HG03457 (cell line): ENCODE measurements around the gene TM4SF1.
"Not testable (repeated sequence)": the region's sequence is repeated elsewhere in the genome, so short reads cannot be mapped to it uniquely, and the experiment has no call there.

Source experiments
- ATAC-seq: cut with Tn5 transposase; IDR thresholded peaks from one replicate; pipeline ENCODE4 v1.9.1; 2021; ENCODE audit warnings: moderate number of reproducible peaks; ENCODE audit not compliant: unreplicated experiment

Gene TM4SF1

GRCh38 chr3:149352556-149352955, 24.9 kb downstream of the TM4SF1 start:
- peak; percentile 88 for ATAC-seq

- ATAC-seq, result no peak
Observed at GRCh38 chr3:149343951-149344350, 33.5 kb downstream of the TM4SF1 start.

GRCh38 chr3:149342413-149343380, 34.8 kb downstream of the TM4SF1 start:
- no peak for ATAC-seq

GRCh38 chr3:149340310-149340933, 37.0 kb downstream of the TM4SF1 start:
- ATAC-seq, result no peak

GRCh38 chr3:149339931-149340309, 37.5 kb downstream of the TM4SF1 start:
- ATAC-seq, result no peak

- ATAC-seq, result not testable (repeated sequence)
Observed at GRCh38 chr3:149337486-149337885, 40.0 kb downstream of the TM4SF1 start.

GRCh38 chr3:149336925-149337324, 40.5 kb downstream of the TM4SF1 start:
- no peak for ATAC-seq

- ATAC-seq, result no peak
Observed at GRCh38 chr3:149333176-149333859, 44.1 kb downstream of the TM4SF1 start, which contains the start of gene TM4SF18. Gene TM4SF18 (minus strand): TSS chr3:149333636. CDS start chr3:149333382, 254 bp downstream.

GRCh38 chr3:149332771-149333170, 44.7 kb downstream of the TM4SF1 start:
- ATAC-seq, result no peak

GRCh38 chr3:149332227-149332765, 45.2 kb downstream of the TM4SF1 start:
- ATAC-seq, result no peak

GRCh38 chr3:149331396-149331795, 46.1 kb downstream of the TM4SF1 start:
- ATAC-seq, result no peak

- ATAC-seq, result no peak
Observed at GRCh38 chr3:149330609-149331331, 46.7 kb downstream of the TM4SF1 start.

- no peak for ATAC-seq
Observed at GRCh38 chr3:149327156-149327555, 50.3 kb downstream of the TM4SF1 start.

GRCh38 chr3:149325581-149325980, 51.9 kb downstream of the TM4SF1 start:
- no peak for ATAC-seq

GRCh38 chr3:149324332-149324731, 53.1 kb downstream of the TM4SF1 start:
- ATAC-seq, result no peak

GRCh38 chr3:149321640-149322039, 55.8 kb downstream of the TM4SF1 start:
- no peak for ATAC-seq

GRCh38 chr3:149321136-149321535, 56.3 kb downstream of the TM4SF1 start:
- no peak for ATAC-seq

- no peak for ATAC-seq
Observed at GRCh38 chr3:149319750-149320149, 57.7 kb downstream of the TM4SF1 start.
